Natural killer cell (primary cell): ENCODE data around the gene RTKN2. TPM values are rescaled to one million over a fixed set of nuclear protein-coding genes. Genes with fewer than 3 reads are reported as not detected.

Experiments
- ATAC-seq, 3 donors: fragments of 150-1000 bp in 2 of 3; fragments of 200-7000 bp in 1 of 3; cut with Tn5 transposase; 1 replicate in 1 of 3; 2 replicates in 2 of 3; pipeline ENCODE4 v1.10.0; 2021; ENCODE audit warnings: mild to moderate bottlenecking in 2 of 3, moderate library complexity in 2 of 3
- DNase-seq, 2 donors: peaks; one replicate each; pipeline versions ENCODE4 v3.0.0 to v3.0.0-alpha.2; 2013 to 2021; ENCODE audit warnings: mixed read lengths in 1 of 2
- H3K27ac ChIP-seq: one replicate; pipeline ENCODE4 v1.5.1; 2013; ENCODE audit warnings: mild to moderate bottlenecking, low read length
- H3K27me3 ChIP-seq: one replicate; pipeline ENCODE4 v1.6.1; 2013; ENCODE audit warnings: low read length; ENCODE audit not compliant: control insufficient read depth, insufficient read depth
- H3K36me3 ChIP-seq: one replicate; pipeline ENCODE4 v1.6.1; 2013; ENCODE audit warnings: low read length; ENCODE audit not compliant: control insufficient read depth, insufficient read depth
- H3K4me1 ChIP-seq: one replicate; pipeline ENCODE4 v1.6.1; 2013; ENCODE audit warnings: low read length; ENCODE audit not compliant: control insufficient read depth, insufficient read depth
- H3K4me3 ChIP-seq: one replicate; pipeline ENCODE4 v1.5.1; 2013; ENCODE audit warnings: low read length
- H3K9me3 ChIP-seq: one replicate; pipeline ENCODE4 v1.6.1; 2013; ENCODE audit warnings: low read length; ENCODE audit not compliant: control insufficient read depth, insufficient read depth
- H3K27ac Mint-ChIP-seq, 2 donors: one replicate each; pipeline ENCODE4 v1.8.0; 2022; ENCODE audit warnings: mild to moderate bottlenecking in 2 of 2, mixed read lengths in 2 of 2, moderate library complexity in 1 of 2
- H3K27me3 Mint-ChIP-seq, 2 donors: one replicate each; pipeline ENCODE4 v1.8.0; 2022; ENCODE audit warnings: low read depth in 2 of 2, mixed read lengths in 2 of 2
- H3K36me3 Mint-ChIP-seq: one replicate; pipeline ENCODE4 v1.8.0; 2022; ENCODE audit warnings: mixed read lengths
- H3K4me1 Mint-ChIP-seq, 2 donors: one replicate each; pipeline ENCODE4 v1.8.0; 2022; ENCODE audit warnings: mixed read lengths in 2 of 2
- H3K4me3 Mint-ChIP-seq: one replicate; pipeline ENCODE4 v1.8.0; 2022; ENCODE audit warnings: mild to moderate bottlenecking, moderate library complexity, mixed read lengths
- H3K9me3 Mint-ChIP-seq, 2 donors: one replicate each; pipeline ENCODE4 v1.8.0; 2022; ENCODE audit warnings: mixed read lengths in 2 of 2
- CTCF ChIP-seq: fragments of 200-600 bp; IDR thresholded peaks from one replicate; pipeline ENCODE4 v1.8.0; 2022; ENCODE audit warnings: antibody characterized with exemption
- WGBS: methylation state at CpG from one replicate; pipeline ENCODE4 v1.1.7; 2013; ENCODE audit warnings: missing lambda C conversion rate; ENCODE audit not compliant: insufficient coverage; 5-methylcytosine and 5-hydroxymethylcytosine counted together
- intact Hi-C: fragments of 100-400 bp; cut with micrococcal nuclease; formaldehyde crosslinking; loops from one replicate; pipeline ENCODE4 v1.14.2; 2022
- total RNA-seq, 4 donors: library from RNA; stranded (reverse); fragments of 120-200 nt in 1 of 4; gene quantifications; one replicate each; pipeline versions ENCODE4 v1.2.3 to v1.2.4, GENCODE V29; 2013 to 2022

RTKN2 gene
- total RNA-seq, 3 donors from 2014 or later (not counting 1 experiment from before 2014, with no cell fraction given) = 0.31 to 0.61 (median 0.33) TPM

GRCh38 chr10:62237506-62237905, 31.1 kb downstream of the RTKN2 start:
- H3K27ac Mint-ChIP-seq = no peak overlapping the region
- H3K9me3 Mint-ChIP-seq = no peaks in the 10 kb centered on the region
- H3K4me1 ChIP-seq = no peaks in the 10 kb centered on the region
- H3K4me3 Mint-ChIP-seq = no peak overlapping the region
- no peaks in the 10 kb centered on the region for H3K36me3 ChIP-seq
- peaks cover 5% of the 10 kb centered on the region in 2 donors for H3K4me1 Mint-ChIP-seq
- DNase-seq (no peak), ATAC-seq (no peak)
- H3K27me3 Mint-ChIP-seq = no peaks in the 10 kb centered on the region
- no peaks in the 10 kb centered on the region for H3K27me3 ChIP-seq
- no peak overlapping the region for H3K27ac ChIP-seq
- H3K4me3 ChIP-seq = no peak overlapping the region
- no peaks in the 10 kb centered on the region for H3K9me3 ChIP-seq
- intact Hi-C loops = no loop called here
- TF ChIP-seq CTCF = no peak
- WGBS = no CpG with 5 or more reads among the region's 2 CpGs
- no peaks in the 10 kb centered on the region for H3K36me3 Mint-ChIP-seq

- H3K4me3 ChIP-seq = no peak overlapping the region
- ATAC-seq = no peak
- no peak overlapping the region for H3K4me3 Mint-ChIP-seq
These were observed 34.5 kb downstream of the RTKN2 start for GRCh38 chr10:62234077-62234605.

GRCh38 chr10:62233356-62234076, 35.1 kb downstream of the RTKN2 start:
- no peak for TF ChIP-seq CTCF
- H3K27ac Mint-ChIP-seq = no peak overlapping the region
- 100% methylated on average over 1 of the region's 5 CpGs for WGBS
- Histone ChIP-seq H3K36me3 (no peaks in the 10 kb centered on the region), H3K27ac (no peak overlapping the region), H3K4me1 (no peaks in the 10 kb centered on the region), H3K9me3 (no peaks in the 10 kb centered on the region), H3K4me3 (no peak overlapping the region), H3K27me3 (no peaks in the 10 kb centered on the region)
- H3K4me1 Mint-ChIP-seq = no peaks in the 10 kb centered on the region
- ATAC-seq (no peak), DNase-seq (no peak)
- H3K9me3 Mint-ChIP-seq = no peaks in the 10 kb centered on the region
- intact Hi-C loops = no loop called here
- H3K4me3 Mint-ChIP-seq = no peak overlapping the region
- no peaks in the 10 kb centered on the region for H3K27me3 Mint-ChIP-seq
- no peaks in the 10 kb centered on the region for H3K36me3 Mint-ChIP-seq

More at GRCh38 chr10:62234077-62234605, 34.5 kb downstream of the RTKN2 start:
- no peak overlapping the region for H3K27ac Mint-ChIP-seq
- TF ChIP-seq CTCF = no peak
- H3K36me3 Mint-ChIP-seq = no peaks in the 10 kb centered on the region
- H3K9me3 Mint-ChIP-seq = no peaks in the 10 kb centered on the region
- intact Hi-C loops = no loop called here
- no peaks in the 10 kb centered on the region for H3K4me1 Mint-ChIP-seq
- no peaks in the 10 kb centered on the region for H3K4me1 ChIP-seq
- H3K27ac ChIP-seq = no peak overlapping the region
- DNase-seq = no peak
- no peaks in the 10 kb centered on the region for H3K9me3 ChIP-seq
- H3K36me3 ChIP-seq = no peaks in the 10 kb centered on the region
- no peaks in the 10 kb centered on the region for H3K27me3 ChIP-seq
- no peaks in the 10 kb centered on the region for H3K27me3 Mint-ChIP-seq
- 91% methylated on average over 2 of the region's 2 CpGs for WGBS
